Osteocyte (in vitro differentiated cells): ENCODE data around the gene LYZL6. TPM values are rescaled to one million over a fixed set of nuclear protein-coding genes. Genes with fewer than 3 reads are reported as not detected.

Experiments
- DNase-seq: peaks from one replicate; pipeline ENCODE4 v3.0.0; 2021; ENCODE audit warnings: mixed read lengths; ENCODE audit not compliant: unreplicated experiment; ENCODE audit errors: extremely low spot score
- H3K27ac Mint-ChIP-seq: one replicate; pipeline ENCODE4 v1.8.0; 2021; ENCODE audit warnings: mild to moderate bottlenecking, mixed read lengths; ENCODE audit not compliant: unreplicated experiment
- H3K27me3 Mint-ChIP-seq: one replicate; pipeline ENCODE4 v1.8.0; 2021; ENCODE audit warnings: mixed read lengths; ENCODE audit not compliant: unreplicated experiment
- H3K36me3 Mint-ChIP-seq: one replicate; pipeline ENCODE4 v1.8.0; 2021; ENCODE audit warnings: mixed read lengths; ENCODE audit not compliant: unreplicated experiment
- H3K4me1 Mint-ChIP-seq: one replicate; pipeline ENCODE4 v1.8.0; 2021; ENCODE audit warnings: mixed read lengths; ENCODE audit not compliant: unreplicated experiment
- H3K4me3 Mint-ChIP-seq: one replicate; pipeline ENCODE4 v1.8.0; 2021; ENCODE audit warnings: mild to moderate bottlenecking, moderate library complexity, mixed read lengths; ENCODE audit not compliant: unreplicated experiment
- H3K9me3 Mint-ChIP-seq: one replicate; pipeline ENCODE4 v1.8.0; 2021; ENCODE audit warnings: mixed read lengths; ENCODE audit not compliant: unreplicated experiment
- CTCF ChIP-seq: fragments of 200-600 bp; sonication (generic); IDR thresholded peaks from 2 replicates; pipeline ENCODE4 v1.5.0; 2021; ENCODE audit warnings: antibody characterized with exemption, mild to moderate bottlenecking, moderate library complexity
- total RNA-seq: library from RNA; stranded (reverse); gene quantifications from 2 replicates; pipeline ENCODE4 v1.2.1, GENCODE V29; 2021

LYZL6 gene
- total RNA-seq, 1 donor from 2014 or later: not detected

- H3K27ac Mint-ChIP-seq: no peak overlapping the region
- TF ChIP-seq CTCF: no peak
- H3K4me1 Mint-ChIP-seq: no peaks in the 10 kb centered on the region
Observed at GRCh38 chr17:35912339-35912912, 31.1 kb downstream of the LYZL6 start.

GRCh38 chr17:35909408-35909807 lies 34.1 kb downstream of the LYZL6 start:
- Mint-ChIP-seq H3K27ac (no peak overlapping the region), H3K9me3 (peaks cover 7% of the 10 kb centered on the region), H3K27me3 (peaks cover 25% of the 10 kb centered on the region), H3K4me1 (no peaks in the 10 kb centered on the region), H3K36me3 (no peaks in the 10 kb centered on the region), H3K4me3 (no peak overlapping the region)
- DNase-seq: no peak
- no peak for TF ChIP-seq CTCF

More at GRCh38 chr17:35912339-35912912, 31.1 kb downstream of the LYZL6 start:
- no peak for DNase-seq
- H3K27me3 Mint-ChIP-seq: peaks cover 9% of the 10 kb centered on the region
- H3K36me3 Mint-ChIP-seq: no peaks in the 10 kb centered on the region
- peaks cover 7% of the 10 kb centered on the region for H3K9me3 Mint-ChIP-seq
- H3K4me3 Mint-ChIP-seq: no peak overlapping the region

GRCh38 chr17:35907691-35908090 lies 35.8 kb downstream of the LYZL6 start:
- no peak for TF ChIP-seq CTCF
- H3K27me3 Mint-ChIP-seq: peaks cover 27% of the 10 kb centered on the region
- no peaks in the 10 kb centered on the region for H3K36me3 Mint-ChIP-seq
- no peaks in the 10 kb centered on the region for H3K4me1 Mint-ChIP-seq
- no peak for DNase-seq
- H3K9me3 Mint-ChIP-seq: no peaks in the 10 kb centered on the region
- no peak overlapping the region for H3K27ac Mint-ChIP-seq
- no peak overlapping the region for H3K4me3 Mint-ChIP-seq

GRCh38 chr17:35906926-35907637 lies 36.4 kb downstream of the LYZL6 start:
- H3K36me3 Mint-ChIP-seq: no peaks in the 10 kb centered on the region
- H3K4me3 Mint-ChIP-seq: no peak overlapping the region
- TF ChIP-seq CTCF: no peak
- DNase-seq: no peak
- peaks cover 27% of the 10 kb centered on the region for H3K27me3 Mint-ChIP-seq
- H3K4me1 Mint-ChIP-seq: no peaks in the 10 kb centered on the region
- H3K9me3 Mint-ChIP-seq: no peaks in the 10 kb centered on the region
- no peak overlapping the region for H3K27ac Mint-ChIP-seq

GRCh38 chr17:35906191-35906925 lies 37.2 kb downstream of the LYZL6 start:
- no peak for DNase-seq
- peaks cover under 1% of the 10 kb centered on the region for H3K4me1 Mint-ChIP-seq

More at GRCh38 chr17:35906191-35906925, 37.2 kb downstream of the LYZL6 start:
- Mint-ChIP-seq H3K27me3 (peaks cover 27% of the 10 kb centered on the region), H3K36me3 (no peaks in the 10 kb centered on the region), H3K4me3 (no peak overlapping the region), H3K9me3 (no peaks in the 10 kb centered on the region), H3K27ac (no peak overlapping the region)
- no peak for TF ChIP-seq CTCF
